Mesenteric fat pad (tissue), 1 donor: Measurements from ENCODE around the gene TTC31. TPM values are rescaled to one million over a fixed set of nuclear protein-coding genes. Genes with fewer than 3 reads are reported as not detected.
"Not testable (repeated sequence)": the region's sequence is repeated elsewhere in the genome, so short reads cannot be mapped to it uniquely, and the experiment has no call there.

ENCODE experiments used
- DNase-seq: peaks from one replicate; pipeline ENCODE4 v3.0.0-alpha.2; 2020; ENCODE audit warnings: low spot score
- total RNA-seq: library from RNA; stranded (reverse); fragmentation: NEBNext Ultra II Directional; extraction: Animal tissue kit (Norgen Biotek cat#: 25700); gene quantifications from one replicate; pipeline ENCODE4 v1.2.1, GENCODE V29; 2021
- donor health status: DM: yes; HTN: yes; CAD: no.

TTC31 gene
- total RNA-seq, 1 donor from 2014 or later: 16.8 TPM

GRCh38 chr2:74457129-74457548, 25.7 kb upstream of the TTC31 start:
- no peak for DNase-seq

- no peak for DNase-seq
Measured at GRCh38 chr2:74457549-74458131, 25.2 kb upstream of the TTC31 start.

GRCh38 chr2:74458132-74458937, 24.5 kb upstream of the TTC31 start, which contains the start of gene WBP1:
Gene WBP1 (plus strand): TSS chr2:74458438. CDS start chr2:74458603, 165 bp downstream.
- DNase-seq: peak; percentile 99

GRCh38 chr2:74458938-74459363, 23.9 kb upstream of the TTC31 start:
- DNase-seq: no peak

GRCh38 chr2:74459503-74460118, 23.3 kb upstream of the TTC31 start:
- DNase-seq: not testable (repeated sequence)

- not testable (repeated sequence) for DNase-seq
Measured at GRCh38 chr2:74460187-74460586, 22.7 kb upstream of the TTC31 start.

- no peak for DNase-seq
Measured at GRCh38 chr2:74461187-74462053, 21.5 kb upstream of the TTC31 start.

GRCh38 chr2:74462054-74462785, 20.7 kb upstream of the TTC31 start:
- no peak for DNase-seq

GRCh38 chr2:74462786-74463105, 20.1 kb upstream of the TTC31 start:
- DNase-seq: no peak

- DNase-seq: no peak
Measured at GRCh38 chr2:74464406-74464805, 18.5 kb upstream of the TTC31 start.

GRCh38 chr2:74470742-74471141, 12.1 kb upstream of the TTC31 start:
- DNase-seq: not testable (repeated sequence)

- DNase-seq: no peak
Measured at GRCh38 chr2:74471332-74472065, 11.4 kb upstream of the TTC31 start.

- DNase-seq: peak; percentile 96
Measured at GRCh38 chr2:74472086-74472944, 10.6 kb upstream of the TTC31 start, which contains the start of gene MRPL53. Gene MRPL53 (minus strand): TSS chr2:74472680. CDS start chr2:74472660, 20 bp downstream.

- no peak for DNase-seq
Measured at GRCh38 chr2:74472945-74473258, 10.0 kb upstream of the TTC31 start.

- no peak for DNase-seq
Measured at GRCh38 chr2:74474481-74474880, 8.4 kb upstream of the TTC31 start.

- no peak for DNase-seq
Measured at GRCh38 chr2:74474899-74475298, 8.0 kb upstream of the TTC31 start.

- DNase-seq: no peak
Measured at GRCh38 chr2:74481431-74481830, 1.4 kb upstream of the TTC31 start.

- no peak for DNase-seq
Measured at GRCh38 chr2:74481961-74482800, 700 bp upstream of the TTC31 start.
